ENCODE results near the gene AKAP14. TPM values are rescaled to one million over a fixed set of nuclear protein-coding genes. Genes with fewer than 3 reads are reported as not detected.
"Not testable (repeated sequence)": the region's sequence is repeated elsewhere in the genome, so short reads cannot be mapped to it uniquely, and the experiment has no call there.

Gene AKAP14
- total RNA-seq, 1 donor from 2014 or later, result not detected

DNA sequence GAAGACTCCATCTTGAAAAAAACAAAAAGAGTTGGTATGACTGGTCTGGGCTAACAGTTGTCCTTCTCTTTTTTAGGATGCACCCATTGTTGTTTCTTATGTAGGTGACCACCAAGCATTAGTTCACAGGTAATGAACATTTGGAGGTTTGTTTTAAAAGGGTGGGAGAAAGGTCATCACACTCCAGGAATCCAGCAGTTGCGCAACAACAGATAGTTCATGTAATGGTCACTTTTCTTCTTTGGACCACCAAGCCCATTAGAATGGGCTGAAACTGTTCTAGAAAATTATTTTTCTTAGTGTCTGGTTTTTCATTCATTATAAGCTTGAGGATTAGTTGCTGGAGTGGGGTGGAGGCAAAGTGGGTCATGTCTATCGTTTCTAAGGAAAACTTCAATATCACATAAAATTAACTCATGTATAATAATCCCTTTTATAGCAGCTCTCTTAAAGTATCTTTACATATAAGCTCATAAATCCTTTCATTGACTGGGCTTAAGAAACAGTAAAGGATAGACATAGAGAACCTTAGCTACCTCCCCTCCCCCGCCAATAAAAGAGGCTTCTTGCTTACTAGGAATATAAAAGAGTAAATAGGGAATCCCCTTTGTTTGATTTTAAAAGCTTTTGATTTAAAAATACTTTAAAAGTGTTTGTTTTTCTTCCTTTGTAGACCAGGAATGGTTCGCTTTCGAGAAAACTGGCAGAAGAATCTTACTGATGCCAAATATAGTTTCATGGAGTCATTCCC lies 24.3 kb downstream of the AKAP14 start:
- no peak for DNase-seq (ENCODE audit: low read depth, low spot score)

- DNase-seq (ENCODE audit: low read depth, low spot score), result not testable (repeated sequence)
Measured at GRCh38 chrX:119922391-119922790, 26.7 kb downstream of the AKAP14 start.

GRCh38 chrX:119935215-119935874 lies 39.7 kb downstream of the AKAP14 start:
- no peak for DNase-seq (ENCODE audit: low read depth, low spot score)

GRCh38 chrX:119941336-119941735 lies 45.6 kb downstream of the AKAP14 start:
- DNase-seq (ENCODE audit: low read depth, low spot score), result no peak

GRCh38 chrX:119942173-119942819 lies 46.6 kb downstream of the AKAP14 start:
- no peak for DNase-seq (ENCODE audit: low read depth, low spot score)

DNA sequence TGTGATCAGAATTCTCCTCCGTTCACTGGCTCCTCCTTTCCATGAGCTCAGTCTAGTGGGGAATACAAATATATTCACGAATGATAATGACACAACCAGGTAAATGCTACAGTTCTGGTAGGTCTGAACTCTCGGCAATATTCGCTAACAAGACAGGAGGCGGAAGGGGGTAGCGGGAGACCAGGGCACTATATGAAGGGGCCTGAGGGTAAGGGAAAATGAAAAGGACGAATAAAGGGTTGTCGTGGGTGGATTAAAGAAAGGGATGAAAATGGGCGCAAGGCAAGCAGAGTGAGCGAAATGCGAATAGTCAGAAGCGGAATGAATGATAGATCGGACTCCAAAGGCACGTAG lies 47.1 kb downstream of the AKAP14 start:
- DNase-seq (ENCODE audit: low read depth, low spot score), result no peak

- DNase-seq (ENCODE audit: low read depth, low spot score), result peak; percentile 73
Measured at GRCh38 chrX:119943185-119943988, 47.7 kb downstream of the AKAP14 start, which contains the start of gene NKAP. TSS of gene NKAP (minus strand) at chrX:119943751. CDS start at chrX:119943605, 146 bp downstream.

- no peak for DNase-seq (ENCODE audit: low read depth, low spot score)
Measured at GRCh38 chrX:119945481-119945880, 49.8 kb downstream of the AKAP14 start.

GRCh38 chrX:119948381-119948780 lies 52.7 kb downstream of the AKAP14 start:
- DNase-seq (ENCODE audit: low read depth, low spot score), result no peak

DNA sequence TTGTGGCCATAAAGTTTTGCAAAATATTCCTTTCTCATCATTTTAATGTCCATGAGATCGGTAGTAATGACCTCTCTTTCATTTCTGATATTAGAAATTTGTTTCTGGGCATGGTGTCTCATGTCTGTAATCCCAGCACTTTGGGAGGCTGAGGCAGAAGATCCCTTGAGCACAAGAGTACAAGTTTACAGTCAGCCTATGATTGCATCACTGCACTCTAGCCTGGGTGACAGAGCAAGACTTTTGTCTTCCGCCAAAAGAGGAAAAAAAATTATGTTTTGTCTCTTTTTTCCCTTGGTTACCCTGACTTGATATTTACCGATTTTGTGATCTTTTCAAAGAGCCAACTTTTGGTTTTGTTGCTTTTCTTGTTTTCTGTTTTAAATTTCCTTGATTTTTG lies 58.7 kb downstream of the AKAP14 start:
- DNase-seq (ENCODE audit: low read depth, low spot score), result no peak

GRCh38 chrX:119955807-119956570 lies 60.3 kb downstream of the AKAP14 start:
- DNase-seq (ENCODE audit: low read depth, low spot score), result not testable (repeated sequence)

DNA sequence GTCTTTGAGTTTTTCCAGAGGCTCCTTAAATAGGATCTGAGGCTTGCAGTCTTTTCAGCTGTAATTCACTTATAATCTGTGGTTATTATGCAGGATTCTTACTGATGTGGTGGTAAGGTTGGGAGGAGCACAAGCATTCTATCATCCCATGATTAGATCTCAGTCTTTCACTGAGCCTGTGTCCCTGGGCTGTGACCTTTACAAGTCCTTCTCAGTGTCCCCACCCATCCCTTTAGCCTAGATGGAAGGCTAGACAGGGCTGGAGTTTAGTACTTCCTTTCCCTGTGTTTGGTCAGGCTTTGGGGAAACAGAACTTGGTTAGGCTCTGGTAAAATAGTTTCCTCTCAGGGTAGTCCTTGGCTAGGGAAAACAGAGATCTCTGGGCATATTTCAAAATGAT lies 64.9 kb downstream of the AKAP14 start:
- no peak for DNase-seq (ENCODE audit: low read depth, low spot score)

GRCh38 chrX:119966837-119967236 lies 71.1 kb downstream of the AKAP14 start:
- DNase-seq (ENCODE audit: low read depth, low spot score), result not testable (repeated sequence)

Other genes with a start within 250 kb of the AKAP14 start
- gene SEPTIN6, start 202.7 kb upstream of the AKAP14 start, total RNA-seq, result 16.1 and 34.0 TPM in 2 replicates
- not detected in 2 replicates for gene SOWAHD, start 137.3 kb upstream of the AKAP14 start, total RNA-seq
- gene RPL39, start 104.3 kb upstream of the AKAP14 start, total RNA-seq, result 2,079 and 2,323 TPM in 2 replicates
- 2.4 and 3.2 TPM in 2 replicates for gene UPF3B, start 42.9 kb upstream of the AKAP14 start, total RNA-seq
- gene RNF113A, start 24.2 kb upstream of the AKAP14 start, total RNA-seq, result 15.8 and 16.6 TPM in 2 replicates
- gene NDUFA1, start 24.1 kb upstream of the AKAP14 start, total RNA-seq, result 68.0 and 100 TPM in 2 replicates
- 3.7 and 4.1 TPM in 2 replicates for gene NKAP, start 47.9 kb downstream of the AKAP14 start, total RNA-seq
- not detected in 2 replicates for gene RHOXF2B, start 181.8 kb downstream of the AKAP14 start, total RNA-seq
- gene RHOXF1, start 220.0 kb downstream of the AKAP14 start, total RNA-seq, result not detected in 2 replicates